Measurements from ENCODE around the gene PPP3CA.

Gene PPP3CA

GRCh38 chr4:101177154-101177553 is 170.2 kb downstream of the PPP3CA start:
- DNase-seq (ENCODE audit: low read depth in 2 of 2): no peak

DNA sequence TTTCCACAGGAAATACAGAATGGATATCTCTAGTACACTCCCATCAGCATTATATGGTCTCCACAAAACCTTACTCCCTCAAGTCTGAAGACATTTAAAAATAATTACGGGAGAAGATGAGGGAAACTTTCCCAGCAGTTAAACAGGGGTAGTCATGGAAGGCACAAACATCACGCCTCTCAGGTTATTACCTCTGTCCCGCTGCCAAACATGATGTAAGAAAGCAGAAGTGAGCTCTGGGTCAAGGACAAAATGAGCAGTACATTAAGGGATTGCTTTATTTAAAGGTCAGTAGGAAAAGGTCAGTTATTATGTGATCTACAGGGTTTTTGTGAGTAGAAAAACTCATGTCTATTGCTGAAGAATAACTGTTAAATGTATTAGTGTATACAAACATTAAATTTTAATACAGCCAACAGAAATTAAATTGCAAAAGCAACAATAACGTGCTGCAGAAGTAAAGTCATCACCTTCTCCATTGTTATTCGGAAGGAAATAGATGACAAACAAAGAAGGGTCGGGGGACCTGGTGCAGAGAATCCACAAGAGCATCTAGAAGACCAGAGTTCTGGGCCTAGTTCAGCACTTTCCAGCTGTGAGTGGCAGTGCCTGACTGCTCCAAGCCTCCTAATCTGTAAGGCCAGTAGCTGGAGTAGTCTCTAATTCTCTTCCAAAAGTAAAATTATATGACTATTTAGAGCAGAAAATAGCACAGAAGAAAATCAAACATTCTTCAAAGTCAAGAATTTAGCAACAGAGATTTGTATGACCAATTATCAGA is 171.2 kb downstream of the PPP3CA start:
- no peak for DNase-seq (ENCODE audit: low read depth in 2 of 2)

DNA sequence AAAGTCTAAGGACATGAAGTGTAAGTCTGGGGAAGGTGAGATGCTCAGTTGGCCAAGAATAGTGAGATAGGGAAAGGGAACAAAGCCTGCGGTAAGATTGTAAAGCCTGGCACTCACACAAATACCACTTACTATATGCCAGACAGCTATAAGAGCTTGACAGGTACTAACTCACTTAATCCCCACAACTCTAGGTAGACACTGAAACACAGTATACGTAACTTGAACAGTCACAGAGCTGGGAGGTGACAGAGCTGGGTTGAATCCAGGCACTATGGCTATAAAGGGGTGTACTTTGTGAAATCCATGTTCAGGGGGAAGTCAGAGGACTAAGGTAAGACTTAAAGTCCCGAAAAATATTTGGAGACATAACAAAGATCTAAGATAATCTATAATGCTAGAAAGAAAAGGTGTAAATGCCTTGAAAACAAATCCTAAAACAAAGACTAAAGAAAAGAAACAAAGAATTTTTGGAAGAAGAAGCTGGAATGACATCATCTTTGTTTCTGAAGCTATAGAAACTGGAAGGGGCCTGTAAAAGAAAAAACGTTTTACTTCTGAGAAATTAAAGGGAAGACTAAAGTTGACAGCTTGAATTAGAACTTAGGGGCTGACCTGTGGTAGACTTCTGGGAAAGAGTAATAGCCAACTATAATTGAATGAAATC is 172.5 kb downstream of the PPP3CA start:
- no peak for DNase-seq (ENCODE audit: low read depth in 2 of 2)

DNA sequence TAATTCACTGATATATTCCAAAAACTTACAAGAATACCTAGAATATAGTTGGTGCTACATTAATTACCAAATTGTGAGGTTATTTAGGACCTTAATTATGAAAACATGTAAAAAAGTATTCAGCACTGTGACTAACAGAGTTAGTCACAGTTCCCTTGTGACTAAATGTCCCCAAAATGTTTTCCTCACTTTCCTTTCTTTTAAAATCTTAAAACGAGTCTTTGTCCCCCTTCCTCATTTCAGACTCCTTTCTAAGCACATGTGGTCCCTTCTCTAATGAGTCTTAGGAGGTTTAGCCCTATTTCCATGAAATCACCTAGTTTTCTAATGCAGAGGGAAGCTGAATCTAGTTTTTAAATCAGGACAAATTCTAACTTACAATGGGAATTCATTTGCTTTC is 175.0 kb downstream of the PPP3CA start:
- DNase-seq (ENCODE audit: low read depth in 2 of 2): no peak

- DNase-seq (ENCODE audit: low read depth in 2 of 2): no peak
These were observed 175.6 kb downstream of the PPP3CA start for GRCh38 chr4:101171747-101172146.

GRCh38 chr4:101169044-101170014 is 178.0 kb downstream of the PPP3CA start:
- peak in 1 of 2 donors; percentile 13 for DNase-seq (ENCODE audit: low read depth in 2 of 2)

- no peak for DNase-seq (ENCODE audit: low read depth in 2 of 2)
These were observed 183.4 kb downstream of the PPP3CA start for GRCh38 chr4:101163936-101164335.

DNA sequence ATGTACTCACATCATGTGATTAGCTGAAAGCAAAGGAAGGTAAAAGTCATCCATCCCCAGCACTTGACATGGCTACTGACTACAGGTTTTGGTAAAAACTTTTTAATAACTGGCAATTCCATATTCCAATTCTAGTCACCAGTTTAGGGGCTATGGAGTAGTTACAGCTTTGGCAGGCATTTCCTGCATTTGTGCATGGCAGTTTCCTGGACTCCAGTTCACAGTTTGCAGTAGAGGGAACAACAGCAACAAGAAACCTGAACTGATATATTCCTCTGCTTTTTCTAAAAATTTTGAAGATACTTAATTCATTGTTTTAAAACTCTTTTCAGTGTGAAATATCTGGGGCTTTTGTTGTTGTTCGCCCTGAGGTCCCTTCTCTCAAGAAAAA is 184.3 kb downstream of the PPP3CA start:
- DNase-seq (ENCODE audit: low read depth in 2 of 2): no peak

DNA sequence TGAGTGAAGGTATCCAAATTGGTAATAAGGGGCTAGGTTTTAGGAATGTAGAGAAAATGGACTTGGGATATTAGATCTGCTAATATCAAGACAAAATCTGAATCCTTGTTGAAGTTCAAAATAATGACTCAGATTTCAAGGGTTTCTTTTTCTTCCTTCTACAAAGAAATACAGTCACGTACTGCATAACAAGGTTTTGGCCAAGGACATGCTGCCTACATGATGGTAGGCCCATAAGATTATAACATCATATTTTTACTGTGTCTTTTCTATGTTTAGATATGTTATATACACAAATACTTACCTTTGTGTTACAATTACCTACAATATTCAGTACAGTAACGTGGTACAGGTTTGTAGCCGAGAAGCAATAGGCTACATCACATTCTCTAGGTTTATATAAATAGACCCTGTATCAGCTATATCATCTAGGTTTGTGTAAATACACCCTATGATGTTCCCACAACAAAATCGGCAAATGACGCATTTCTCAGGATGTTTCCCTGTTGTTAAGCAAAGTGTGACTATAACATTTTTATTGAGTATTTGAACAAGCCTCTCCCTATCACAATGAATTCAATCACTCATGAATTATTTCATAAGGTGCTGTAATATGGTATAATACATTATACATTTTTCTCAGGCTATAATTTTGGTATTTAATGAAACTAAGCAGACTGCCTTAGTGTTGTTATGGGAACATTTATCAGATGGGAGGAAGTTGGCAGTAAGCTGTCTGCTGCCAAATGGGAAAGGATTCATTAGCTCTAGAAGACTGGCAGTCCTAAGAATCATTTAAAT is 186.3 kb downstream of the PPP3CA start:
- no peak for DNase-seq (ENCODE audit: low read depth in 2 of 2)

DNA sequence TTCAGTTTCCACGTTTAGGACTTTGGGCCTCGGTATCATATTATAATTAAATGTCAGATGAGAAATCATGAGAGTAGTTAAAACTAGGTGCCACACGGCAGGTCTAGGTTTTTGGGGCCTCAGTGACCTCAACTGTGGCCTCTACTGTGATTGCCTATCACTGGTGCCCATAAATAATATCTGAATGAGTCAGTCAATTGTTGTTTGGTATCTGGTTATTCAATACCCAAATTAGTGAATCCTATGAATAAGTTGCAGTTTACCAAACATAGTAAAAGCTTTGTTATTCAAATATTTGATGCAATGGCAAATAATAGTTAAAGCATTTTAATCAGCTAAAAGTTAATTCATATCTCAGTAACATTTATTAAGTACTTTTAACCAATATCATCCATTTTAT is 188.8 kb downstream of the PPP3CA start:
- no peak for DNase-seq (ENCODE audit: low read depth in 2 of 2)

DNA sequence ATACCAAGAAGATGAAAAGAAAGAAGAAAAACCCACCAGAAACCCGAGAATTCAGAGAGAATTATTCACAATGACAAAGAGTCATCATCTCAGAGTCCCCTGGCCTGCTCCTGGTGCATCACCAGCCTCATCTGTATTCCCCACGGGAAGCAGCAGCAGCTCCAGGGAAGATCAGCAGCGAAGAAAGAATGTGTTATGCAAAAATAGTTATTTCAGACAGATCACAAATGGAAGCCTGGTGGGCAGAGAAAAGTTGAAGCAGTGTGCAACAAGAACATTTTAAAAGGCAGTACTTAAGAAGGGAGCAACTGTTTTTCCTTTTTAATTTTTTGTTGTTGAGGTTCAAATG is 189.2 kb downstream of the PPP3CA start:
- DNase-seq (ENCODE audit: low read depth in 2 of 2): no peak

GRCh38 chr4:101157415-101158133 is 189.8 kb downstream of the PPP3CA start:
- DNase-seq (ENCODE audit: low read depth in 2 of 2): no peak

GRCh38 chr4:101156619-101157310 is 190.6 kb downstream of the PPP3CA start:
- no peak for DNase-seq (ENCODE audit: low read depth in 2 of 2)

DNA sequence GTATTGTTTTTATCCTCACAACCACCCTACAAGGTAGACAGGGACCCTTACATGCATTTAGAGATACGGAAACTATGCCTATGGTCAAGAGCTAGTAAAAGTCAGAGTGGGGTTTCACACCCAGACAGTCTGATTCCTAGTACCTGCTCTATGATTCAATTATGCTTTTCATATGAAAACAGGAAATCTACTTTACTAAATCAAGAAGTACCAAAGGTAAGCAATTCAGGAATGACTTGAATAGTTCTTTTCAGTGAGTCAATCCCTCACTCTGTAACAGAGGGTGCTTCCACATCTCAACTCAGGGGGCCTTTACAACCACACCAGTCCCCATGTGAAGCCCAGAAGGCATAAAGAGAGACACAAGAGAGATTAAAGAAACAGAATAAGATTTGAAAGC is 191.4 kb downstream of the PPP3CA start:
- DNase-seq (ENCODE audit: low read depth in 2 of 2): no peak

DNA sequence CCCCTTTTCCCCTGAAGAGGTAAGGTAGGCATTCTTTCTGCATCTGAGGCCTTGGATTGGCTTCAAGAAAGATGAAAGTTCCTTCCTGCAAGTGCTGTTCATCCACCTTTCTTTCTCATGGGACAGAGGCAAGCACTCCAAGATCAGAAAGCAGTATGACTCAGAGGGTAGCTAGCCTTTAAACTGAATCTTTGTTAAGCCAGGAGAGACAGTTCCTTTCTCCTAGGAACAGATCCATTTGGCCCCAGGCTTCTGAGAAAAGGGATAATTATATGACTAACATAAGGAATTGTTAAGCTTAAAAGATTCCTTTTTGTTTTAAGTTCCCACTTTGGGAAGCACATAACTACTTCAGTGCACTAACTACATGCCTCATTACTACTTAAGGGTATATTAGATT is 192.0 kb downstream of the PPP3CA start:
- no peak for DNase-seq (ENCODE audit: low read depth in 2 of 2)

DNA sequence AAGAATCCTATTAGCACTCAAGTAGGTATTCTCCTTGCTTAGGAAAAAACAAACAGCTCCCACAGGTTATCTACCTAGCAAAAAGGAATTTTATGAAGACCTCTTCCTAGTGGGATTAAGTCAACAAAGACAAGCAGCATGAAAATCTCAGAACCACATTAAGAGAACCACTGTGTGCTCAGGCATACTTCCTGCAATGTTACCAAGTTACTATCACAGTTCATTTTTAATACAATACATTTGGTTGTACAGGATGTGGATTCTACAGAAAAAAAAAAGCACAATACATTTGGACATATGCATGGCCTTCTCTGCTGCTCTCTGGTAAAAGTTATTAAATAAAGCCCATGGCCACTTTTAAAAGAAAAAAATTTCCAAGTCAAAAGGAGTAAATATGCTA is 193.7 kb downstream of the PPP3CA start:
- no peak for DNase-seq (ENCODE audit: low read depth in 2 of 2)

- no peak for DNase-seq (ENCODE audit: low read depth in 2 of 2)
These were observed 194.8 kb downstream of the PPP3CA start for GRCh38 chr4:101152521-101152920.

DNA sequence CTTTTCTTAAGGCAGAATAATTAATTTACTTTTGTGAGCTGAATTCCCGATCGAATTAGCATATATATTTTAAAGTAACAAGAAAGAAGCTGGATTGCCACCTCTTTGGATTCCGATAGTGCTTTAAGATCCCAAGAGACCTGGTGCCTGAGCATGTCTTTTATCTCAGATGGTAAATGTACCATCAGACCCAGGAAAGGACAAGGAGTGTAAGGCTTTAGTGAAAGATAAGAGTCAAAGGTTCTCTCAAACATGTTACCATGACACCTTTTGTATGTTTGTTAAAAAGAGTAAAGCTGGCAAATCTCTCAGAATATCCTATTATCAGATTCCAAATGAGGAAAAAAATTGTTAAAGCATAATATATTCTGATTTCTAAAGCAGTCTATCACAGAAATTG is 198.8 kb downstream of the PPP3CA start:
- DNase-seq (ENCODE audit: low read depth in 2 of 2): no peak

DNA sequence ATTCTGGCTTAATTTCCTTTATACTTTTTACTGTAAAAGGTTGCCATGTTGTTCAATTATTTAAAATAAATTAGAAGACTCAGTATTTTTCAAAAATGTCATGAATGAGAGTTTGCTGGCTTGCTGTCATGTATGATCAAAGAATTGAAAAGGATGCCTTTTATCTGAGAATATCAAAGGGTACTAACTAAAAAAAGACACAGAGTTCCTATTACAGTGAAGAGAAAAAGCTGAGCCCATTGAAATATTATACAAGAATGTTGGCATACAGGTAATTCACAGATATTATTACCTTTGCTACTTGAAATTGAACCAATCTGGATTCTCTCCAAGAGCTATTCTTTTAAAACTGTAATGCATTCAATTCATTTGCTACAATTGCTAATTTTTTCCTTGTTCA is 200.0 kb downstream of the PPP3CA start:
- no peak for DNase-seq (ENCODE audit: low read depth in 2 of 2)

- DNase-seq (ENCODE audit: low read depth in 2 of 2): no peak
These were observed 202.3 kb downstream of the PPP3CA start for GRCh38 chr4:101145021-101145420.
